GM19324 (cell line): ENCODE measurements around the gene RORB.

Experiments
- ATAC-seq: cut with Tn5 transposase; IDR thresholded peaks from one replicate; pipeline ENCODE4 v1.9.1; 2021; ENCODE audit warnings: mild to moderate bottlenecking, moderate library complexity; ENCODE audit not compliant: unreplicated experiment, low FRiP score

Gene RORB

DNA sequence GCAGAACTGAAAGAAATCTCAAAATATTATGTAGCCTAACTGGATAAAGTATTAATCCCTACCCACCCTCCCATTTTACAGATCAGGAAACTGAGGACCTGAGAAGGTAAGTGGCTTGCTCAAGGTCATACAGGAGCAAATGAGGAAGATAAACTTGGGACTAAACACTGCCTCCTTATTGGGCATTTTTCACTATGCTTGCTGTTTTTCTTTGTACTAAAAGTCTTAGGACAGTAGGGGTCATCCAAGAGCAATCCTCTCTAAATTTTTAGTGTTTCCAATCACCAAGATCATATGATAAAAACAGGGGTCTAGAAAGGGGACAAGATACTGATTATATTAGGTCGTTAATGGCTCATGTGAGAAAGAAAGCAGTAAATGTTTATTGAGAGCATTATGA lies 80.8 kb downstream of the RORB start:
- no peak for ATAC-seq

DNA sequence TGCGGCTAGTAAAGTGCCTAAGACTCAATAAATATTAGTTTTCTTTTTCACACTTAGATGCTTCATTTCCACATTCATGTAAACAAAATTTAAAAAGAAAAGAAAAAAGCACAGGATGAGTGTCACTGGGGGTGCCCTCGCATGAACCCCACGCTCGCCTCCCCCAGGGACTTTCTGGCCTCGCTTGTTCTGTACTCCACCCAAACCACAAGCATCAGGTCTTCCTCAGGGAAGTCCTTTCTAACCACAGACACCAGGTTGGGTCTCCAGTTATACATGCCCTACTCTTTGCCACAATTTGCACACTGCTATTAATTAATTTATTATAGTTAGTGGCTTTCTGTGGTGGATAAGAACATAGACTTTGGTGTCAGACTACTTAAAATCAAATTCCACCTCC lies 92.4 kb downstream of the RORB start:
- ATAC-seq: no peak

DNA sequence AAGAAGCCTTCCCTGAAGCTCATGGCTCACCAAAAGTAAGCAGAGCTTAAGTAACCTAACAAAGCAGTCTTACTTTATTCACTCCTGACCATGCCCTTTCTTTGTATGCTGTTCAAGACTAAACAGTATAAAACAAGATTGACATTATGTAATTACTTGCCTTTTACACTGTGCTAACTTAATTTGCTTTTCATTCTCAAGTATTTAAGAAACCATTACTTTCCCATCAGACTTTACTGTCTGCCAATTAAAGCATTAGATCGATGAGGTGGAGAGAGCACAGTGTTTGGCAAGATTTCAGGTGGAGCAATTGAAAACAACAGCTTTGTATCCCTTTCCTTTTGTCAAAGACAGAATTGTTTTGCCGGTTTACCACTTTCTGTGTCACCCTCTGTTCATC lies 98.2 kb downstream of the RORB start:
- ATAC-seq: no peak

DNA sequence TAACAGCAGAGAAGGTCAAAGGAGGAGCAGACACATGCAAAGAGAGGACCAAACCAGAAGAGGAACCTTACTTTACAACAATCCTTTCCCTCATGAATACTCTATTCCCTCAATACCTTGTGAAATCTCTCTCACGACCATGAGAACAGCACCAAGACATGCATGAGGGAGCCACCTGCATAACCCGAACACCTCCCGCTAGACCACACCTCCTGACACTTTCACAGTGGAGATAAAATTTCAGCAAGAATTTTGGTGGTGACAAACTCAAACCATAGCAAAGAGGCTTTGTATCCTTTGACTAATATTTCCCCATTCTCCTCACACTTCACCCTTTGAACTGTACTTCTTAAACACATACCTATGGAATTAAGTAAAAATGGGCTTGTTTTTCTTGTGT lies 101.7 kb downstream of the RORB start:
- ATAC-seq: no peak

DNA sequence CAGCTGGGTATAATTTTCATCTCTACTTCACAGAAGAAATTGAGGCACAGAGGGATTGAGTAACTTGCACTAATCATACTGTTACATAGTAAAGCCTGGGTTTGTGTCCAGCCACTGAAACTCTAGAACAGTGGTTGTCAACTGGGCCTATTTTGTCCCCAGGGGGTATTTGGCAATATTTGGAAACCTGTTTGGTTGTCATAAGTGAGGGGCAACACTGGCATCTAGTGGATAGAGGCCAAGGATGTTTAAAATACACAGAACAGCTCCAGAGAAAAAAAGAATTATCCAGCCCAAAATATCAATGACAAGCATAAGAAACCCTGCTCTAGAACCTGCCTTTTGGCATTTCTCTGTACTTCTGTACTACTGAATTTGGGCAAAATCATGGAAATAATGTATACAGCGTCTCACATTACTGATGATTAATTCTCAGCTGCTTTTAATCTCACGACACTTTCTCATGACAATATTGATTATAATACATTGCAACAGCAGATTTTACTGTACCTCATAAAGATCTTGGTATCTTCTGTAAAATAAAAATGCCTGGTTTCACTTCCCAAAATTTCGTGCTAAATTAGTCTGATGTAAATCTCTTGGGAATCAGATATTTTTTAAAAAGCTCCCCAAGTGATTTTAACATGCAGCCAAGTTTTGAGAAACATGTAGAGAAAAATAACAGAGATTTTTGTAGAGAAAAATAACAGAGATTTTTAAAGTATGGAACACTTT lies 112.7 kb downstream of the RORB start:
- no peak for ATAC-seq

DNA sequence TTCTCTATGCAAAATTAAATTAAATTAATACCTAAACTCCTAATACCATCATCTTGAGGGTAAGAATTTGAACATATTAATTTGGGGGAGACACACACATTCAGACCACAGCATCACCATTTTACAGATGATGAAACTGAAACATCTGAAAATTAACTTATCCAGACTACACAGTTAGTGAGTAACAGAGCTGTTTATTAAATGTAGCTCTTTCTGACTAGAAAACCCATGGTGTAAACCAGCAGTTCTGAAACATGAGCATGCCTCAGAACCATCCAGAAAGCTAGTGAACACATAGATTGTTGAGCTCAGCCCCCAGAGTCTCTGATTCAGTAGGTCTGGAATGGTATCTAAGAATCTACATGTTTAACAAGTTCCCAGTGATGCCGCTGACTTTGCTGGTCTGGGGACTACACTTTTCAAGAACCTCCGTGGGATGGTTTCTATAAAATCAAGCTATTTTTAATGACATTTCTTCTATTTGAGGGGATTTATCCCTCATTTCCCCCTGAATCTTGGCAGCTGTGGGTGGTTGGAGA lies 113.5 kb downstream of the RORB start:
- ATAC-seq: no peak

DNA sequence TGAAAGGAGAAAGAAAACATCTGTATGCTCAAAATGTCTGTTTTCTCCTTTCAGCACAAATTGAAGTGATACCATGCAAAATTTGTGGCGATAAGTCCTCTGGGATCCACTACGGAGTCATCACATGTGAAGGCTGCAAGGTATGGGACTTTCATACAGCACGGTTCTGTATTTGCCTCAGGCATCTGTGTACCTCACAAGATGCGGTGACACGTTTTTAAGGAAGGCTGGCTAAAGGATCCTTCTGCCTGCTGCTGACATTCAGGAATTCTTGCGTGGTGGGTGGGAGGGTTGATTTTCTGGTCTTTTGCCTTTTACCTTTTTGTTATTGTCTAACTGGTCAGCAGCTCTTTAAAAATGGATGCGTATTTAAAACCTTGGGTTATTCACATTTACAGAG lies 133.1 kb downstream of the RORB start:
- ATAC-seq: no peak

DNA sequence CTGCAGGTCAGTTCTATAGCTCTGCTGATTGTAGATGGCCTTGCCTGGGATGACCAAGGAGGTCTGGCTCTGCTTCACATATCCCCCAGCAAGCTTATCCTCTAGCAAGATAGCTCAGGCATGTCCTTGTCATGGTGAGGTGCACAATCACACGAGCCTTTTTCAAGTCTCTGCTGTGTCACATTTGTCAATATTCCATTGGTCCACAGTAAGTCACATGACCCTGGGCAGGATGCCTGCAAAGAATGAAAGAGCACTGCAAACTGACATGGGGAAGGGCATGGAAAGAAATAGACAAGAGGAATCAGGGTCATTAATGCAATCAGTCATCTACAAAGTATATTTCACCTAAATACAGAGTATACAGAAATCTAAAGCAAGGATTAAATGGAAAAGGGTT lies 142.0 kb downstream of the RORB start:
- ATAC-seq: no peak

DNA sequence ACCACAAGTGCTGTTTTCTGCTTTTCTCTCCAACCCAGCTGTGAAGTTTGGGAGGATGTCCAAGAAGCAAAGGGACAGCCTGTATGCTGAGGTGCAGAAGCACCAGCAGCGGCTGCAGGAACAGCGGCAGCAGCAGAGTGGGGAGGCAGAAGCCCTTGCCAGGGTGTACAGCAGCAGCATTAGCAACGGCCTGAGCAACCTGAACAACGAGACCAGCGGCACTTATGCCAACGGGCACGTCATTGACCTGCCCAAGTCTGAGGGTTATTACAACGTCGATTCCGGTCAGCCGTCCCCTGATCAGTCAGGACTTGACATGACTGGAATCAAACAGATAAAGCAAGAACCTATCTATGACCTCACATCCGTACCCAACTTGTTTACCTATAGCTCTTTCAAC lies 145.2 kb downstream of the RORB start:
- no peak for ATAC-seq

DNA sequence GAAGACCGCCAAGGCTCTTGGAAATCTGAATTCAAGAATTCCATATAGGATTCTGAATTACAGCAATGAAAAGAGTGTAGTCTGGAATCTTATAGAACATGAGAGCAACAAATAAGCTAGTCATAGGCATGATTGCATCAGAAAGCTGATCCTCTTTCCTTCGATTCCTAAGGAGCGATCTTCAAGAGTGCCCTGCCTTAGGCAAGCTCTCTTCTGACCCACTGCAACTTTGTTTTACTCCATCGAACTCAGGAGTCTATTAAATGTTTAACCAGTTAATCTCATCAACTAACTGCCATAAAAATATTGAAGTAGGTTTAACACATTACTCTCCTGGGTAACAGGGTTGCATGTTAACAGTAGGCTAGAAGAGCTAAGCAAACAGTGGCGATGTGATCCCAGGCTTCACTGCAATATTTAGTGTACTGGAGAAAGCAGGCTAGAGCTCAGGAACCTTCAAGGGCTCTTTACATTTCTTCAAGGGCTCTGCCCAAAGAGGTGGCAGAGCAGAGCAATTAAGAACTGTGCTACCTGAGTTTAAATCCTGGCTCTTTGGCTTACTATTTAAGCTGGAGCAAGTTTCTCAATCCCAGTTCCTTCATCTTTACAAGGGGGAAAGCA lies 146.3 kb downstream of the RORB start:
- ATAC-seq: no peak

DNA sequence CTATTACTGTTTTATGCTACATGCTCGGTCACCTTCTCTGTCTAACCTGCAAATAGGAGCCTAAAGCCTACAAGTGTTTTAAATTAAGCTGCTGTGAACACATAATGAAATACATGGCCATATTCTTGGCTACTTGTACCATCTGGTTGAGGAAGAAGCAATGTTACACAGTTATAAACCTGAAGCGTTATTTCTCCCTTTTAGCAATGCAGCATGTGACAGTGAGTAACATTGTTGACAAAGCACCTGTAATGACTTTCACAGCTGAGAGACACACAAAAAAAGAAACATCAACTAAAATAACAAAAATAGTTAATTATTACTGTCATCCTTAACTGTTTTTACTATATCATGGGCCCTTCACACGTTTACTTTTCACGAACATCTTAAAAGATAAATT lies 146.9 kb downstream of the RORB start:
- ATAC-seq: no peak

DNA sequence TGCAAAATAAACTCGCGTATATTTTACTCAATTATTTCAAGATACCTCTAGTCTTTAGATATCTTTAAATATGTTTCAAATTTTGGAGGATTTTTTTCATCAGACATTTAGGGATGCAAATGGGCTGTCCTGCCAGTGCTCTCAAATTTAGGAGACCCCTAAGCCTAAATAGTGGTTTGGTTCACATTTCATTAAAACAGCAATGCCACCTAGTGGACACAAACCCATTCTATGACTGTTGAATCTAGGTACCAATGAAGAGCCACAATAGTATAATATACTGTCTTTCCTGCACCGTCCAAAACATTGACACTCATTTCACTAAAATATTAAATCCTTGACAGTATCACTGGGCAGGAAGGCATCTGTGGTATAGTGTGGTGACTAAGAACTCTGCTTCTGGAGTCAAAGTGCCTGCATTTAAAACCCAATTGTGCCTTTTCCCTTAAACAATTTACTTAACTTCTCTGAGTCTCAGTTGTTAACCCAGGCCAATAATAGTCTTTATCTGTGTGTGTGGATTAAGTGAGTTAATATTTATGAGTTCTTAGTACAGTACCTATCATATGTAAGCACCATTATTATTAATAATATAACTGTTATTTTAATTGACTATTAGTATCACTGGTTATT lies 148.0 kb downstream of the RORB start:
- no peak for ATAC-seq

DNA sequence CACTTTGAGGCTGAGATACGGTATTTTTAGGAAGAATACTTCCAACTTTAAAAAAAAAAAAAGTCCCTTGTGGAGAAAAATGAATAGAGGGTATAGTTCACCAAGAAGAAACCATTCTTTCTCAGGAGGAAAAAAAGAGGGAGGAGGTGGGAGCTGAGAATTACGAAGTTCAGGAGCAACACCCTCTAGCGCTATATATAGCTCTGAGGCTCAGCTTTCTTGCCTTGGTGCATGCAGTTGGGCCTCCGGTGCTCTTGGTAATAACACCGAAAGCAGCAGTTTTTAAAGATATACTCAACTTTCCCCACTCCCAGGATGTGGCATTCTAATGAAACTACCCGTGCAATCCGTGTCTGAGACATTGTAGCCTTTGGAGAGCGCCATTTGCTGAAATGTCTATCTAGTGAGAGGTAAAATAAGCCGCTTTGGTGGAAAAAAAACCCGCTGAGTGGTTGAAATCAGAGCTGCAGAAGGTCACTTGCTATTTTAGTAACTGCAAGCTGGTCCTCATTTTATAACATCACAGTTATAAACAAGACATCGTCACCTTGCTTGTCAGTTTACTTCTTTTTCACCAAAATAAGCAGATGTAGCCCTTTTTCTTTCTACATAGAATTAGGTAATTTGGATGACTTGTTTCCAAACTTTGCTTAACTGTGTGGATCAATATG lies 156.4 kb downstream of the RORB start:
- no peak for ATAC-seq

DNA sequence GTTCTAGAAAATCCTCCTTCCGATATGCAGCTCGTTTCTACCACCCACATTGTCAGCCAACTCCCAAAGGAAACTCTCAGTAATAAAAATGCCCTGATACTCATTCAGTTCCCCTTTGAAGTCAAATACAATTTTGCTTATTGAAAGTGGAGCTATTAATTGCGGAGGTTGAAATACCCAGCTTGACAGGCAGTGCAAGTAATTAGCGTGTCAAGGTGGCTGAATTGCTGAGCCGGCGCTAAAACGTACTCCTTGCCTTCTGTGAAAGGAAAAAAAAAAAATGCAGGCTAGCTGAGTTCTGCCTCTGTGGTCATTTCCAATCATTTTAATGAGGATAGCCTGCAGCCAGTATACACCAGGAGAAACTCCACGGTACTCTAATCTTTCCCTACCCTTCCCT lies 165.5 kb downstream of the RORB start:
- no peak for ATAC-seq

DNA sequence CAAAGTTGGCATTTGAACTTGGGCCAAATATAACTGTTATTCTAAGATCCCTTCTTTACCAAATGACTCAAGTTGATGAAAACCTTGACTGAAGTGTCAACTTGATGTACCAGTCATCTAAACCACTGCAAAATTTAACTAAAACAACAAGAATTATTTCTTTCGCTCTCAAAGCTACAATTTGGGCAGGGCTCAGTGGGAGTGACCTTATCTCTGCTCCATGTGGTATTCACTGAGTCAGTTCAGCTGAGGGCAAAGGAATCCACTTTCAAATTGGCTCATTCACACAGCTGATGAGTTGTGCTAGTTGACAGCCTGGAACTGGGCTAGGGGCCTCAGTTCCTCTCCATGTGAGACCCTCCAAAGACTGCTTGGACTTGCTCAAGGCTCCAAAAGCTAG lies 166.3 kb downstream of the RORB start:
- no peak for ATAC-seq

DNA sequence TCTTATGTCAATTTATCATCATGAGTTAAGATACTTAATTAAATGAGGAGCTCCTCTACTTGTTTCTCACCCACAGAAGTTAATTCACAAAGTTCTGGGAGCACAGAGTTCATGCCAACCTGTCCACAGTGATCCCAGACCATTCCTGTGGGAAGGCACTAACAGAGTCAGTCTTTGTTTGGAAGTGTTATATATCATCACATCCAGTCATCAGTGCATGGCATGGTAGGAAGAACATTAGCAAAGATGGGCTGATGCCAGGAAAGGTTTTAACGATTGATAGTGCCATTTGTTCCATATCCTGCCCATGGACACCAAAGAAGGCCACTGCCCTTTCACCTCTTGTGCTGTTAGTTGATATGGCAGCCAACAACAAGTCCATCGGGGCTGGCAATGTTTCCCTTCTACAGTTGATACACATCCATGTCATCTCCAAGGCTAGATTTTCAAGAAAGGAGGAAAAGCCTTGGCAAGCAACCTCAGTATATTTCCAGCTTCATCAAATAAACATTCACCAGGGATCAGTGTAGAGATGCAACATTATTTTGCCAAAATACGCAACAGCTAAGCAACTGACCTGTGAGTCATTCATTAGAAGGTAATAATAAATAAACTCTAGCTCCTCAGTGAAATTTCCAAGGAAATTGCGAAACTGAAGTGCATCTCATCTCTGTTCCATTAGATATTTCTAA lies 169.6 kb downstream of the RORB start:
- no peak for ATAC-seq

DNA sequence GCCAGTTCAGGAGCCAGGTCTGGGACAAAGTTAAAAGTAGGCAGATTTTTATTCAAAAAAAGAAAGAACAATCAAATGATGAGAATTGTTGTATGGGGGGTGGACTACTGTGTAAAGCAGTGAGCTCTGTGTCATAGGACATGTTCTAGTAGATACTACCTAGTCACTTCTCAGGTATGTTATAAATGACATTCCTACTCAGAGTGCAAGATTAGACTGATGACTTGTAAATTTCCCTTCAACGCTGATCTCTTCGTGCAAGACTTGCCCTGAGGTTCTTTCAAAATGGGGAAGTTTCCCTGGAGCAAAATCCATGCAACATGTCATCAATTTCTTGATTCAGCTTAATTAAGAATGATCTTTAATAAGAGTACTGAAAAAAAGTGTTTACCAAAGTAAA lies 175.1 kb downstream of the RORB start:
- ATAC-seq: no peak

DNA sequence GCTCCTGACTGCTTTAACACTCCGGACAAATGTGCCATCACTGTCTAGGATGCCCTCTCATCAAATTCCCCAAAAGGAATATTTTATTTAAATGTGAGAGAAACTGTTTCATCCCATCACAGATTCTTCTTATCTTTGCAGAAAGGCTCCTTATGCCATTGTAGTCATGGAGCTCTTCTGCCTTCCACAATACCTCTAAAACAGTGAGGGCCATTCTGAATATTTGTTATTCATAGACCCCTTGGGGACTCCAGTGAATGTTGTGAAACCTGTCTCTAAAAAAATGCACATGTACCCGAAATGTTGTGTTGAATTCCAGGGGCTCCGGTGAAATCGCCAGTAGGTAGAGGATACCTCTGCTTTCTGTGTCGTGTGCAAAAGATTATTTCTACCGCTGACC lies 176.9 kb downstream of the RORB start:
- no peak for ATAC-seq

DNA sequence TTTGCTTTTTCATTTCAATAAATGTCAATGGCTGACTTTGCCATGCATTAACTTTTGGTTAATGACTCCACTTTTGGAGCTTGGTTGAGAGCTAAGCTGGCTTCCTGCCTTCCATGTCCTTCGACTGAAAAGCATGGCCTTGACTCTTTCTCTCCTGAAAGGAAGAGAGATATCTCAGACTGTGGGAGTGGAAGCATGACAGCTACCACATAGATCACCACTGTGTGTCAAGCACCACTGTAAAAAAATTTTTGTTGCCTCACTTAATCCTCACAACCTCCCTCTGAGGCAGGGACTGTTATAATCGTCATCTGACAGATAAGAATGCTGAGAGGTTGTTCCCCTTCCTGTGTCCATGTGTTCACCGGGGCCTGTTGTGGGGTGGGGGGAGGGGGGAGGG lies 184.8 kb downstream of the RORB start:
- no peak for ATAC-seq

DNA sequence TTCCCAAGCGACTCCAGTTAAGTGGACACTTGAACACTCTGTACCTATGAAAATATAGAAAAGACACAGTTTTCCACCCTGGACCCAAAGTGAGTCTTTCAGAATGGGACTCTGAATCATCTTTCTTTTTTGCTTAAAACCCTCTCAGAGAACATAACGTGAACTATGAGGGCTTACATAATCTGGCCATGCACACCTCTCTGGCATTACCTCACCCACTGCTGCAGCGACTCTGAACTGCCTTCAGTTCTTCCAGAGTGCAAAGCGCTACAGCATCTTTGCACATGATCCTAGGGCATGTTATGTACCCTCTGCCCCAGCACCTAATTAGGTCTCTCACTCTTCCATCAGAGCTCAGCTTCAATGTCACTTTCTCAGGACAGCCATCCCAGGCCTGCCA lies 186.2 kb downstream of the RORB start:
- no peak for ATAC-seq

DNA sequence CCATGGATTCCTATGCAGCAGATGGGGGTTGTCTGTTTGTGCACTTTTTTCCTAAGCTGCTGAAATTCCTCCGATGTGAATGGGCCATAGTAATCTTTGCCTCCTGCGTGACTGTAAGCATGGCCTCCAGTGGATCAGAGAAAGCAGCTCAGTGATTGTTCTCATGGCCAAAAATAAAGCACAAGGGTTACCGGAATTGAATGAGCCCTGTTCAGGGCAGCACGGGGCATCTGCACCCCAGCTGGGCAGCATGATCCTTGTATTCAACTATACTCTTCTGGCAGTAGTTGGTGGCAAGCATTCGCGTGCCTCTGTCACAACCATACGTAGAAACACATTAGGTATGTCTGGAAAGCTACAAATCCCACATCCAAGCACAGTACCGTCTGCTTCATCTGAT lies 193.9 kb downstream of the RORB start:
- ATAC-seq: no peak
